ENCODE results near the gene BHLHE23. TPM values are rescaled to one million over a fixed set of nuclear protein-coding genes. Genes with fewer than 3 reads are reported as not detected.
"Not testable (repeated sequence)": the region's sequence is repeated elsewhere in the genome, so short reads cannot be mapped to it uniquely, and the experiment has no call there.

The BHLHE23 gene
- total RNA-seq, 3 donors from 2014 or later = not detected

DNA sequence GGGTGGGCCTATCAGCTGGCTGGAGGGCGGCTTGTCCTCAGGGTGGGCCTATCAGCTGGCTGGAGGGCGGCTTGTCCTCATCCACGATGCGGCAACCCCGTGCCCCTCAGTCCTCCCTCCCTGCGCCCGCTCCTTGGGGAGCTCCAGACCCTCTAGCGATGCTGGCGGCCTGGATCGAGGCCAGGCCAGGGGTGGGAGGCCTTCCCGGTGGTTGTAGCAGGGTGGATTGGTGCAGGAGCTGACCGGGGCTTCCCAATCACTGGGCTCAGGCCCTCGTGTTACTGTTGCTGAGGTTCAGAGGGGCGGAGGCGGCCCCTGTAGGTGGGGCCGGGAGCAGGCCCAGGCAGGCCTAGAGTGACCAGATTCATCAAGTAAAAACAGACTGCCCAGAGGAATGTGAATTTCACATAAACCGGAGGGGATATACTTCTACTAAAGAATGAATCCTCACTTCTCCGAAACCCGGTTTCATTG is 45.4 kb downstream of the BHLHE23 start:
- DNase-seq (ENCODE audit: low spot score in 2 of 2) = peak in 1 of 2 donors; percentile 40
- intact Hi-C loops (cut with DNase I; ENCODE audit: low total_unique reads) = no loop called here
- no peaks in the 10 kb centered on the region for H3K36me3 ChIP-seq
- H3K4me1 ChIP-seq = no peaks in the 10 kb centered on the region
- TF ChIP-seq POLR2AphosphoS5 (IDR thresholded peaks at IDR 0.05) (no peak), POLR2A (IDR thresholded peaks at IDR 0.05) (no peak), CTCF (IDR thresholded peaks at IDR 0.05) (no peak)
- no peaks in the 10 kb centered on the region for H3K9me3 ChIP-seq
- peak overlapping the region in 1 of 3 donors; percentile 11 for H3K4me3 ChIP-seq
- peak overlapping the region; percentile 62 to 75 for H3K27ac ChIP-seq
- H3K27me3 ChIP-seq = no peaks in the 10 kb centered on the region

GRCh38 chr20:62960446-62961309 is 46.1 kb downstream of the BHLHE23 start:
- H3K36me3 ChIP-seq; H3K4me3 ChIP-seq; intact Hi-C loops (cut with DNase I; ENCODE audit: low total_unique reads); H3K9me3 ChIP-seq; DNase-seq (ENCODE audit: low spot score in 2 of 2); H3K27me3 ChIP-seq; H3K27ac ChIP-seq; H3K4me1 ChIP-seq: not testable (repeated sequence)

DNA sequence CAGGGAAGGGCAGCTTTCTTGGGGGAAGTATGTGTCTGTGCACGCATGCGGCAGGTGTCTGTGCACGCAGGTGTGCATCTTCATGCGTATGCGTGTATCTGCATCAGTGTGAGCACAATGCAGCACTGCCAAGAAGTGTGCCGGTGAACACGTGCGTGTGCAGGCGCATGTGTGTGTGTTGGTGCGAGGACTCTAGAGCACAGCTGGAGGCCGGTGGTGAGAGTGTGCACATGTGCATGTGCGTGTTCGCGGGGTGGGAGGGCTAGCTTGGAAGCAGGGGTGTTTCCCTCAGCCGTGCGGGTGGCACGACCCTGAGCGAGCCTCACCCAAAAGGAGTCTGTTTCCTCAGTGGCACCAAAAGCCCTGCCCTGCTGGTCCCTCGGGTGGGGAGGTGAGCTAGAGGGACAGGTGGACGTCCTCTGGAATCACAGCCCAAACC is 46.7 kb downstream of the BHLHE23 start:
- H3K27ac ChIP-seq = no peak overlapping the region
- TF ChIP-seq POLR2A (IDR thresholded peaks at IDR 0.05) (no peak), POLR2AphosphoS5 (IDR thresholded peaks at IDR 0.05) (no peak), CTCF (IDR thresholded peaks at IDR 0.05) (no peak)
- H3K4me3 ChIP-seq = no peak overlapping the region
- H3K36me3 ChIP-seq = no peaks in the 10 kb centered on the region
- intact Hi-C loops (cut with DNase I; ENCODE audit: low total_unique reads) = no loop called here
- H3K9me3 ChIP-seq = no peaks in the 10 kb centered on the region
- DNase-seq (ENCODE audit: low spot score in 2 of 2) = no peak
- no peaks in the 10 kb centered on the region for H3K27me3 ChIP-seq
- peaks cover 0 to 2% of the 10 kb centered on the region in 2 donors for H3K4me1 ChIP-seq

DNA sequence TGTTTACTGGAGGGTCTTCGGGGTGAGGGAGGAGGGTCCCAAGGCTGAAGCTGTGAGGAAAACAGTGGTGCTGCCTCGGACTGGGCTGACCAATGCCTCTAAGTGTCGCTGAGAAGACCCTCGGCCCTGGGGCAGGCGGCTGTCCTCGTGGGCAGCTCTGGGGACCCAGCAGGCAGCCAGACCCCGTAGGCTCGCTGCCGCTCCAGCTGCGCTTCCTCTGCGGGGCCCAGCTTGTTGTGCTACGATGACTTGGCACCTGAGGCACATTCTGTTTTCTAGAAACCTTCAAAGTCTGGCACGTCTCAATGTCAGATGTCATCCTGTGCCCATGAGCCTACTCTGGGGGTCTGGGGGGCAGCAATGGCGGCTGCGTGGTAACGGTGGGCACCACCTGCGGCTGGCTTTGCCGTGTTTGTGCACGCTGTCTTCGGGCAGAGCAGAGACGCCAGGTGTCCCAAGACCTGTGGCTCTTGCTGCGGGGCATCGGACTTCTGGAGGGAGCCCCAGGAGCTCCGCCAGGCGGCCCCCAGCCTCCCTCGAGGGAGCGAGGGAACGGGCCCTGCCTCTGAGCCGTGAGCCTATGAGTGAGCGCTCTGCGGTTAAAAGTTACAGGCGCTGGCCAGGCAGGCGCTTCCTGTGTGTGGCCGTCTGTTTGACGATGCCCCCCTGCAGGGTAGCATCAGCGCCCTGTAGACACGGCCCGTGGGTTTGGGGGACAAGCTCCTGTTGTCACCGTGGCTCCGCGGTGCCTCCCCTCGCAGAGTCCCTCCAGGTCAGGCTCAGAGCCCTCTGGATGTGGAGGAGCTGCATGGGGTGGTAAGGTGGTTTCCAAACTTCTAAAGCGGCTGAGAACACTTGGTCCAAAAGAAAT is 47.4 kb downstream of the BHLHE23 start:
- H3K9me3 ChIP-seq = no peaks in the 10 kb centered on the region
- H3K27me3 ChIP-seq = no peaks in the 10 kb centered on the region
- H3K36me3 ChIP-seq = no peaks in the 10 kb centered on the region
- no peak for DNase-seq (ENCODE audit: low spot score in 2 of 2)
- H3K27ac ChIP-seq = no peak overlapping the region
- TF ChIP-seq CTCF (IDR thresholded peaks at IDR 0.05) = no peak
- no peak for TF ChIP-seq POLR2A (IDR thresholded peaks at IDR 0.05)
- no peak for TF ChIP-seq POLR2AphosphoS5 (IDR thresholded peaks at IDR 0.05)
- H3K4me3 ChIP-seq = no peak overlapping the region
- intact Hi-C loops (cut with DNase I; ENCODE audit: low total_unique reads) = no loop called here
- H3K4me1 ChIP-seq = peaks cover 0 to 2% of the 10 kb centered on the region in 2 donors

DNA sequence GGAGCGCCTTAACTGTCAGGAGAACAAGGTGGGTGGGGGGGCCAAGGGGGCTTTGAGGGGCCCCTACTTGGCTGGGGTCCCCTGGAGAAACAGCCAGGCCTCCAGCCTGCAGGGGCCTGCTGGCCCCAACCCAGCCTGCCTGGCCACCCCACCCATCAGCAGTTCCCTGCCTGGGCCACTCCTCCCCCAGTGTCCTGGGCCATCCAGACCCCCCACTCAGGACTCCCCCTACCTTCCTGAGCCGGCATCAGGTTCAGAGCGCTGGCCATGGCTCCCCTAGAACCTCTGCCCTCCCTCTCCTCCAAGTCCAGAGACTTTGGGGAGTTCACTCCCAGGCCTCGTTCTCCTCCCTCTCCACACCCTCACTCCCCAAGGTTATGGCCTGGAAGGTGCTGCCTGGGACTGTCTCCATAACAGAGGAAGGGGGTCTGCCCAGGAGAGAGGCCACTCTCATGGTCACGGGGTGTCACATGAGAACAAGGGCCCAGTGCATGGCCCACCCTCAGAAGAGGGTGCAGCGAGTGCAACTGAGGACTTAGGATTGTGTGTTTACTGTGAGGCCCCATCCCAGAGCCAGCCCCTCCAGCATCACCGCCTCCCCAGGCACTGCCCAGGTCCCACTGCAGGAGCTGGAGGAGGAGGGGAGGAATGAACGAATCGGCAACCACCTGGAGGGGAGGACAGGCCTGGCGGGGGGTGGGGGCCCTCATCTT is 48.2 kb downstream of the BHLHE23 start:
- H3K4me1 ChIP-seq = peaks cover 0 to 5% of the 10 kb centered on the region in 2 donors
- intact Hi-C loops (cut with DNase I; ENCODE audit: low total_unique reads) = no loop called here
- no peak for TF ChIP-seq POLR2AphosphoS5 (IDR thresholded peaks at IDR 0.05)
- TF ChIP-seq POLR2A (IDR thresholded peaks at IDR 0.05) = no peak
- no peak for TF ChIP-seq CTCF (IDR thresholded peaks at IDR 0.05)
- H3K27ac ChIP-seq = no peak overlapping the region
- H3K4me3 ChIP-seq = no peak overlapping the region
- no peaks in the 10 kb centered on the region for H3K27me3 ChIP-seq
- H3K36me3 ChIP-seq = no peaks in the 10 kb centered on the region
- no peak for DNase-seq (ENCODE audit: low spot score in 2 of 2)
- no peaks in the 10 kb centered on the region for H3K9me3 ChIP-seq
